Measurements from ENCODE around the gene AGER. TPM values are rescaled to one million over a fixed set of nuclear protein-coding genes. Genes with fewer than 3 reads are reported as not detected.

The AGER gene
- polyA plus RNA-seq, 1 experiment: 2.4 TPM

GRCh38 chr6:32222333-32223230 is 38.5 kb upstream of the AGER start:
- no peak for DNase-seq (ENCODE audit: low read depth, low spot score)
- TF ChIP-seq CTCF (IDR thresholded peaks at IDR 0.05; ENCODE audit: low read depth, low read length): no peak
- ChIA-PET POLR2A (no interaction called here), CTCF (no interaction called here)
- Histone ChIP-seq H3K27ac (ENCODE audit: low read depth, low read length) (no peak overlapping the region), H3K27me3 (ENCODE audit: control insufficient read depth, insufficient read depth, low read length) (peaks cover 44% of the 10 kb centered on the region), H3K4me3 (ENCODE audit: low read depth, low read length) (no peak overlapping the region), H3K9me3 (ENCODE audit: control insufficient read depth, insufficient read depth, low read length) (no peaks in the 10 kb centered on the region)

GRCh38 chr6:32220021-32220420 is 36.0 kb upstream of the AGER start:
- Histone ChIP-seq H3K27me3 (ENCODE audit: control insufficient read depth, insufficient read depth, low read length) (peaks cover 37% of the 10 kb centered on the region), H3K27ac (ENCODE audit: low read depth, low read length) (no peak overlapping the region), H3K4me3 (ENCODE audit: low read depth, low read length) (no peak overlapping the region), H3K9me3 (ENCODE audit: control insufficient read depth, insufficient read depth, low read length) (no peaks in the 10 kb centered on the region)
- no peak for DNase-seq (ENCODE audit: low read depth, low spot score)
- TF ChIP-seq CTCF (IDR thresholded peaks at IDR 0.05; ENCODE audit: low read depth, low read length): no peak
- POLR2A ChIA-PET: no interaction called here
- CTCF ChIA-PET: no interaction called here

GRCh38 chr6:32218167-32218566 is 34.1 kb upstream of the AGER start:
- ChIA-PET POLR2A (no interaction called here), CTCF (no interaction called here)
- H3K27me3 ChIP-seq (ENCODE audit: control insufficient read depth, insufficient read depth, low read length): peaks cover 32% of the 10 kb centered on the region
- H3K9me3 ChIP-seq (ENCODE audit: control insufficient read depth, insufficient read depth, low read length): no peaks in the 10 kb centered on the region
- H3K4me3 ChIP-seq (ENCODE audit: low read depth, low read length): no peak overlapping the region
- DNase-seq (ENCODE audit: low read depth, low spot score): no peak
- H3K27ac ChIP-seq (ENCODE audit: low read depth, low read length): no peak overlapping the region
- TF ChIP-seq CTCF (IDR thresholded peaks at IDR 0.05; ENCODE audit: low read depth, low read length): no peak

GRCh38 chr6:32216998-32217397 is 32.9 kb upstream of the AGER start:
- no peak overlapping the region for H3K4me3 ChIP-seq (ENCODE audit: low read depth, low read length)
- no peak for DNase-seq (ENCODE audit: low read depth, low spot score)
- H3K27ac ChIP-seq (ENCODE audit: low read depth, low read length): no peak overlapping the region
- no peaks in the 10 kb centered on the region for H3K9me3 ChIP-seq (ENCODE audit: control insufficient read depth, insufficient read depth, low read length)
- CTCF ChIA-PET: no interaction called here
- H3K27me3 ChIP-seq (ENCODE audit: control insufficient read depth, insufficient read depth, low read length): peaks cover 29% of the 10 kb centered on the region
- POLR2A ChIA-PET: no interaction called here
- TF ChIP-seq CTCF (IDR thresholded peaks at IDR 0.05; ENCODE audit: low read depth, low read length): no peak

- POLR2A ChIA-PET: no interaction called here
- Histone ChIP-seq H3K4me3 (ENCODE audit: low read depth, low read length) (no peak overlapping the region), H3K27me3 (ENCODE audit: control insufficient read depth, insufficient read depth, low read length) (peaks cover 23% of the 10 kb centered on the region), H3K27ac (ENCODE audit: low read depth, low read length) (no peak overlapping the region), H3K9me3 (ENCODE audit: control insufficient read depth, insufficient read depth, low read length) (no peaks in the 10 kb centered on the region)
- CTCF ChIA-PET: no interaction called here
- no peak for TF ChIP-seq CTCF (IDR thresholded peaks at IDR 0.05; ENCODE audit: low read depth, low read length)
- DNase-seq (ENCODE audit: low read depth, low spot score): no peak
These were observed 32.2 kb upstream of the AGER start for GRCh38 chr6:32216285-32216684.
